CD14-positive monocyte (primary cell): ENCODE results near the gene MOB3A. TPM values are rescaled to one million over a fixed set of nuclear protein-coding genes. Genes with fewer than 3 reads are reported as not detected.
"Not testable (repeated sequence)": the region's sequence is repeated elsewhere in the genome, so short reads cannot be mapped to it uniquely, and the experiment has no call there.

Experiments
- DNase-seq, 3 donors: peaks; one replicate each; pipeline ENCODE4 v3.0.0-alpha.2; 2011 to 2022
- H2AFZ ChIP-seq: 2 replicates; pipeline ENCODE4 v1.6.0; 2012; ENCODE audit warnings: mild to moderate bottlenecking, low read depth, low read length, inconsistent platforms; ENCODE audit not compliant: insufficient read depth, poor library complexity, severe bottlenecking
- H3K27ac ChIP-seq, 2 donors: 1 replicate in 1 of 2; 2 replicates in 1 of 2; pipeline ENCODE4 v1.5.1; 2012 to 2013; ENCODE audit warnings: low read length in 2 of 2, control low read depth in 1 of 2, inconsistent platforms in 1 of 2, low read depth in 1 of 2, mild to moderate bottlenecking in 1 of 2
- H3K27me3 ChIP-seq, 2 donors: one replicate each; pipeline versions ENCODE4 v1.6.0 to v1.6.1; 2011 to 2013; ENCODE audit warnings: low read length in 2 of 2; ENCODE audit not compliant: control insufficient read depth in 2 of 2, insufficient read depth in 2 of 2
- H3K36me3 ChIP-seq, 2 donors: replicated peaks in 1 of 2; 1 replicate in 1 of 2; 2 replicates in 1 of 2; pipeline versions ENCODE4 v1.5.1 to v1.6.1; 2012 to 2013; ENCODE audit warnings: low read length in 2 of 2, control low read depth in 1 of 2, inconsistent platforms in 1 of 2, mild to moderate bottlenecking in 1 of 2; ENCODE audit not compliant: insufficient read depth in 2 of 2, control insufficient read depth in 1 of 2
- H3K4me1 ChIP-seq, 2 donors: 1 replicate in 1 of 2; 2 replicates in 1 of 2; pipeline versions ENCODE4 v1.5.1 to v1.6.1; 2012 to 2013; ENCODE audit warnings: low read length in 2 of 2, control low read depth in 1 of 2, inconsistent platforms in 1 of 2, mild to moderate bottlenecking in 1 of 2, moderate library complexity in 1 of 2; ENCODE audit not compliant: insufficient read depth in 2 of 2, control insufficient read depth in 1 of 2
- H3K4me2 ChIP-seq: replicated peaks from 2 replicates; pipeline ENCODE3; 2012; ENCODE audit warnings: low read length, moderate library complexity, mild to moderate bottlenecking; ENCODE audit not compliant: poor library complexity, severe bottlenecking; ENCODE audit errors: extremely low read depth
- H3K4me3 ChIP-seq, 3 experiments: fragments of 200-600 bp in 1 of 3; sonication (generic) in 1 of 3; replicated peaks in 1 of 3; 1 replicate in 2 of 3; 2 replicates in 1 of 3; pipeline ENCODE4 v1.5.1; 2011 to 2013; ENCODE audit warnings: low read length in 3 of 3, mild to moderate bottlenecking in 3 of 3, control low read depth in 2 of 3, low read depth in 2 of 3, inconsistent platforms in 1 of 3, moderate library complexity in 1 of 3
- H3K79me2 ChIP-seq: 2 replicates; pipeline ENCODE4 v1.6.0; 2012; ENCODE audit warnings: mild to moderate bottlenecking, control low read depth, inconsistent platforms, low read length, moderate library complexity; ENCODE audit not compliant: insufficient read depth
- H3K9ac ChIP-seq: 2 replicates; pipeline ENCODE4 v1.6.0; 2017; ENCODE audit warnings: low read length, mild to moderate bottlenecking; ENCODE audit not compliant: insufficient read depth, poor library complexity, severe bottlenecking
- H3K9me3 ChIP-seq, 2 donors: replicated peaks in 1 of 2; 1 replicate in 1 of 2; 2 replicates in 1 of 2; pipeline versions ENCODE4 v1.5.1 to v1.6.1; 2012 to 2013; ENCODE audit warnings: low read length in 2 of 2, control low read depth in 1 of 2; ENCODE audit not compliant: control insufficient read depth in 1 of 2, insufficient read depth in 1 of 2
- H4K20me1 ChIP-seq: 2 replicates; pipeline ENCODE4 v1.6.0; 2012; ENCODE audit warnings: mild to moderate bottlenecking, low read length, control low read depth, moderate library complexity; ENCODE audit not compliant: insufficient read depth
- H3K27ac Mint-ChIP-seq, 7 donors: one replicate each; pipeline ENCODE4 v1.8.0; 2020; ENCODE audit warnings: mild to moderate bottlenecking in 7 of 7, mixed read lengths in 7 of 7, moderate library complexity in 6 of 7, inconsistent platforms in 2 of 7
- H3K27me3 Mint-ChIP-seq, 3 donors: one replicate each; pipeline ENCODE4 v1.8.0; 2021 to 2022; ENCODE audit warnings: low read depth in 3 of 3, mild to moderate bottlenecking in 3 of 3, mixed read lengths in 3 of 3, moderate library complexity in 3 of 3, inconsistent platforms in 1 of 3
- H3K36me3 Mint-ChIP-seq, 2 donors: one replicate each; pipeline ENCODE4 v1.8.0; 2020; ENCODE audit warnings: mixed read lengths in 2 of 2, inconsistent platforms in 1 of 2, mild to moderate bottlenecking in 1 of 2
- H3K4me1 Mint-ChIP-seq: one replicate; pipeline ENCODE4 v1.8.0; 2020; ENCODE audit warnings: mild to moderate bottlenecking, mixed read lengths
- H3K4me3 Mint-ChIP-seq, 2 donors: one replicate each; pipeline ENCODE4 v1.8.0; 2020; ENCODE audit warnings: mild to moderate bottlenecking in 2 of 2, mixed read lengths in 2 of 2, moderate library complexity in 1 of 2
- H3K9me3 Mint-ChIP-seq, 7 donors: one replicate each; pipeline ENCODE4 v1.8.0; 2020 to 2022; ENCODE audit warnings: mixed read lengths in 7 of 7, mild to moderate bottlenecking in 6 of 7, moderate library complexity in 6 of 7, inconsistent platforms in 2 of 7
- WGBS: methylation state at CpG from one replicate; pipeline ENCODE4 v1.1.5; 2013; ENCODE audit warnings: missing lambda C conversion rate; ENCODE audit not compliant: insufficient coverage; 5-methylcytosine and 5-hydroxymethylcytosine counted together
- intact Hi-C, 2 donors: fragments of 100-400 bp; cut with micrococcal nuclease; formaldehyde crosslinking; loops; one replicate each; pipeline versions ENCODE4 v1.15.0 to v1.15.1; 2023
- polyA plus RNA-seq, 3 donors: library from polyadenylated mRNA; depleted of rRNA in 1 of 3; unstranded in 2 of 3; stranded (reverse) in 1 of 3; fragments of 300-500 nt in 2 of 3; fragments of >200 nt in 1 of 3; fragmentation: Illumina TruSeq in 2 of 3; gene quantifications; 1 replicate in 2 of 3; 2 replicates in 1 of 3; pipeline ENCODE4 v1.2.3, GENCODE V29; 2012 to 2021
- TF ChIP-seq, protein P1 (sequence below): fragments of 200-600 bp; IDR thresholded peaks from one replicate; pipeline ENCODE4 v1.8.0; 2022; ENCODE audit warnings: antibody characterized with exemption, mild to moderate bottlenecking

MOB3A gene
- polyA plus RNA-seq, 3 donors: 60.5 to 179 (median 96.3) TPM

DNA sequence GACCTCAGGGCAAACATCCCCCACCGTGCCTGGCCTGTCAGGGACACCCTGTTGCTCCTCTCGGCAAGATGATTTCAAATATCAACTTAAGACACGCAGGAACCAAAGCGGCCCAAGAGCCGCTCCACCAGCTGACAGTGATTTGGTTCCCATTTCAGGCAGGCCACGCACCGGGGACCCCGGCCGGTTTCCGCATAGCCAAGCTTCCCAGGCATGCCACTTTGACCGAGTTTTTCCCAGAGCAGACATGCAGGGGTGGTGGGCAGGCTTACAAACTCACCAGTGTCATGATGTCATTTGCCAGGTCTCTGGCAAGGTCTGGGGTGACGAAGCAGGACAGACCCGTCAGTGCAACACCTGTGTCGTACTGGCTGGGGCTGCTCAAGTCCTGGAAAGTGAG, 36.1 kb upstream of the MOB3A start:
- 99% methylated on average over 13 of the region's 14 CpGs for WGBS
- intact Hi-C loops: no loop called here

DNA sequence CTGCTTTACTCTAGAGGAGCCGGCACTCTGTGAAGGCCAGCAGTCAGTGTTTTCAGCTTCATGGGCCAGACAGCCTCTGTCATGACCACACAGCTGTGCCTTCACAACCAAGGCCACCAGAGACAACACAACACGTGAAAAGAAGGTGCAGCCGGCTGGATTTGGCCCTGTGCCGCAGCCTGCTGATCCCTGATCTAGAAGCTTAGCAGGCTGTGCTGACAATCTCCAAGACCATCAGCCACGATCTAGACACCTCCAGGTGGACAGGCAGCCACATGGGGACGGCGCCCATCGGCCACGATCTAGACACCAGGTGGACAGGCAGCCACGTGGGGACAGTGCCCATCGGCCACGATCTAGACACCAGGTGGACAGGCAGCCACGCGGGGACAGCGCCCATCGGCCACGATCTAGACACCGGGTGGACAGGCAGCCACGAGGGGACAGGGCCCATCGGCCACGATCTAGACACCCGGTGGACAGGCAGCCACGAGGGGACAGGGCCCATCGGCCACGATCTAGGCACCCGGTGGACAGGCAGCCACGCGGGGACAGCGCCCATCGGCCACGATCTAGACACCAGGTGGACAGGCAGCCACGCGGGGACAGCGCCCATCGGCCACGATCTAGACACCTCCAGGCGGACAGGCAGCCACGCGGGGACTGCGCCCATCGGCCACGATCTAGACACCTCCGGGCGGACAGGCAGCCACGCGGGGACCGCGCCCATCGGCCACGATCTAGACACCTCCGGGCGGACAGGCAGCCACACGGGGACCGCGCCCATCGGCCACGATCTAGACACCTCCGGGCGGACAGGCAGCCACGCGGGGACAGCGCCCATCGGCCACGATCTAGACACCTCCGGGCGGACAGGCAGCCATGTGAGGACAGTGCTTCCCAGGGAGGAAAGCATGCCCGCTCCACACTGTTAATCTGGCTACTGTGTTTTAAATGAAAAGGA, 35.2 kb upstream of the MOB3A start:
- H2AFZ ChIP-seq, H3K9ac ChIP-seq, H3K4me3 Mint-ChIP-seq, H3K4me1 ChIP-seq, intact Hi-C loops, H3K4me3 ChIP-seq, DNase-seq, H3K27me3 Mint-ChIP-seq, H3K4me2 ChIP-seq, H3K9me3 Mint-ChIP-seq, H3K9me3 ChIP-seq, H3K27me3 ChIP-seq, H3K27ac ChIP-seq, H3K4me1 Mint-ChIP-seq: not testable (repeated sequence)
- H4K20me1 ChIP-seq: peaks cover 85% of the 10 kb centered on the region
- H3K27ac Mint-ChIP-seq: peak overlapping the region in 1 of 7 donors; percentile 68
- H3K36me3 Mint-ChIP-seq: peaks cover 56 to 82% of the 10 kb centered on the region in 2 donors
- H3K79me2 ChIP-seq: peaks cover 36% of the 10 kb centered on the region
- 94% methylated on average over 52 of the region's 67 CpGs for WGBS
- peaks cover 68 to 79% of the 10 kb centered on the region in 2 donors for H3K36me3 ChIP-seq

More for the DNA sequence above, 36.1 kb upstream of the MOB3A start:
- H4K20me1 ChIP-seq: peaks cover 85% of the 10 kb centered on the region
- no peak overlapping the region for H3K9ac ChIP-seq
- no peaks in the 10 kb centered on the region for H3K4me1 Mint-ChIP-seq
- peaks cover 40% of the 10 kb centered on the region for H3K79me2 ChIP-seq
- no peak overlapping the region for H3K4me3 Mint-ChIP-seq
- no peak for DNase-seq
- no peak overlapping the region for H3K4me3 ChIP-seq
- TF ChIP-seq, protein P1, sequence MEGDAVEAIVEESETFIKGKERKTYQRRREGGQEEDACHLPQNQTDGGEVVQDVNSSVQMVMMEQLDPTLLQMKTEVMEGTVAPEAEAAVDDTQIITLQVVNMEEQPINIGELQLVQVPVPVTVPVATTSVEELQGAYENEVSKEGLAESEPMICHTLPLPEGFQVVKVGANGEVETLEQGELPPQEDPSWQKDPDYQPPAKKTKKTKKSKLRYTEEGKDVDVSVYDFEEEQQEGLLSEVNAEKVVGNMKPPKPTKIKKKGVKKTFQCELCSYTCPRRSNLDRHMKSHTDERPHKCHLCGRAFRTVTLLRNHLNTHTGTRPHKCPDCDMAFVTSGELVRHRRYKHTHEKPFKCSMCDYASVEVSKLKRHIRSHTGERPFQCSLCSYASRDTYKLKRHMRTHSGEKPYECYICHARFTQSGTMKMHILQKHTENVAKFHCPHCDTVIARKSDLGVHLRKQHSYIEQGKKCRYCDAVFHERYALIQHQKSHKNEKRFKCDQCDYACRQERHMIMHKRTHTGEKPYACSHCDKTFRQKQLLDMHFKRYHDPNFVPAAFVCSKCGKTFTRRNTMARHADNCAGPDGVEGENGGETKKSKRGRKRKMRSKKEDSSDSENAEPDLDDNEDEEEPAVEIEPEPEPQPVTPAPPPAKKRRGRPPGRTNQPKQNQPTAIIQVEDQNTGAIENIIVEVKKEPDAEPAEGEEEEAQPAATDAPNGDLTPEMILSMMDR: no peak
- H3K4me1 ChIP-seq: no peaks in the 10 kb centered on the region
- H3K36me3 Mint-ChIP-seq: peaks cover 57 to 81% of the 10 kb centered on the region in 2 donors
- H3K36me3 ChIP-seq: peaks cover 70 to 81% of the 10 kb centered on the region in 2 donors
- H2AFZ ChIP-seq: no peak overlapping the region
- peak overlapping the region in 2 of 7 donors; percentile 10 to 61 for H3K27ac Mint-ChIP-seq
- no peaks in the 10 kb centered on the region for H3K9me3 ChIP-seq
- H3K4me2 ChIP-seq: no peak overlapping the region
- no peaks in the 10 kb centered on the region for H3K27me3 ChIP-seq
- no peaks in the 10 kb centered on the region for H3K27me3 Mint-ChIP-seq
- H3K27ac ChIP-seq: no peak overlapping the region
- no peaks in the 10 kb centered on the region for H3K9me3 Mint-ChIP-seq
